Liver (tissue), 9 donors: ENCODE measurements around the gene MTMR2. TPM values are rescaled to one million over a fixed set of nuclear protein-coding genes. Genes with fewer than 3 reads are reported as not detected.

Experiments used
- DNase-seq: peaks from one replicate; pipeline ENCODE4 v3.0.0-alpha.2; 2017; ENCODE audit warnings: low spot score
- H3K27ac ChIP-seq, 2 donors: one replicate each; pipeline ENCODE4 v1.7.0; 2013; ENCODE audit warnings: inconsistent platforms in 2 of 2, low read length in 2 of 2, control low read depth in 1 of 2, low read depth in 1 of 2, mild to moderate bottlenecking in 1 of 2
- H3K27me3 ChIP-seq, 4 donors: one replicate each; pipeline versions ENCODE4 v1.6.1 to v1.7.0; 2013; ENCODE audit warnings: low read length in 3 of 4, inconsistent platforms in 1 of 4, mild to moderate bottlenecking in 1 of 4, moderate library complexity in 1 of 4; ENCODE audit not compliant: control insufficient read depth in 4 of 4, insufficient read depth in 4 of 4
- H3K36me3 ChIP-seq, 4 donors: one replicate each; pipeline versions ENCODE4 v1.6.1 to v1.7.0; 2013; ENCODE audit warnings: low read length in 3 of 4, mild to moderate bottlenecking in 3 of 4, low read depth in 1 of 4, moderate library complexity in 1 of 4; ENCODE audit not compliant: control insufficient read depth in 4 of 4, insufficient read depth in 3 of 4
- H3K4me1 ChIP-seq, 4 donors: one replicate each; pipeline versions ENCODE4 v1.6.1 to v1.7.0; 2013; ENCODE audit warnings: low read length in 3 of 4, mild to moderate bottlenecking in 3 of 4, moderate library complexity in 1 of 4; ENCODE audit not compliant: control insufficient read depth in 4 of 4, insufficient read depth in 4 of 4
- H3K4me3 ChIP-seq, 3 donors: one replicate each; pipeline versions ENCODE4 v1.6.1 to v1.7.0; 2013; ENCODE audit warnings: low read length in 3 of 3, control low read depth in 1 of 3, low read depth in 1 of 3, mild to moderate bottlenecking in 1 of 3
- H3K9ac ChIP-seq, 2 donors: one replicate each; pipeline ENCODE4 v1.7.0; 2013; ENCODE audit warnings: low read length in 2 of 2, mild to moderate bottlenecking in 2 of 2, moderate library complexity in 2 of 2, control low read depth in 1 of 2, low read depth in 1 of 2
- H3K9me3 ChIP-seq, 4 donors: one replicate each; pipeline versions ENCODE4 v1.6.1 to v1.7.0; 2013; ENCODE audit warnings: low read length in 3 of 4; ENCODE audit not compliant: control insufficient read depth in 4 of 4
- ATF3 ChIP-seq: IDR thresholded peaks from 2 replicates; pipeline ENCODE4 v1.6.1; 2016; ENCODE audit warnings: antibody characterized with exemption
- CTCF ChIP-seq: fragments of 150-350 bp; IDR thresholded peaks from 2 replicates; pipeline ENCODE4 v1.5.1; 2017; ENCODE audit warnings: improper control_type of control experiment, low read depth, low read length; ENCODE audit not compliant: missing input control
- EGR1 ChIP-seq, 2 donors: IDR thresholded peaks; 2 replicates each; pipeline ENCODE4 v1.6.1; 2016 to 2018; ENCODE audit warnings: antibody characterized with exemption in 2 of 2, low read depth in 2 of 2
- FOXA1 ChIP-seq: IDR thresholded peaks from 2 replicates; pipeline ENCODE4 v1.6.1; 2016; ENCODE audit warnings: antibody characterized with exemption
- FOXA2 ChIP-seq: IDR thresholded peaks from 2 replicates; pipeline ENCODE4 v1.6.1; 2016; ENCODE audit warnings: antibody characterized with exemption
- GABPA ChIP-seq, 2 donors: IDR thresholded peaks in 1 of 2; conservative IDR thresholded peaks in 1 of 2; 2 replicates each; pipeline ENCODE4 v1.6.1; 2016; ENCODE audit warnings: antibody characterized with exemption in 2 of 2, mild to moderate bottlenecking in 1 of 2, moderate library complexity in 1 of 2
- HNF4G ChIP-seq: IDR thresholded peaks from 2 replicates; pipeline ENCODE4 v1.6.1; 2016; ENCODE audit warnings: antibody characterized with exemption
- JUND ChIP-seq, 2 donors: IDR thresholded peaks; 2 replicates each; pipeline ENCODE4 v1.6.1; 2016; ENCODE audit warnings: antibody characterized with exemption in 2 of 2
- MAX ChIP-seq: IDR thresholded peaks from 2 replicates; pipeline ENCODE4 v1.6.1; 2016; ENCODE audit warnings: antibody characterized with exemption
- NR2F2 ChIP-seq: IDR thresholded peaks from 2 replicates; pipeline ENCODE4 v1.6.1; 2016; ENCODE audit warnings: antibody characterized with exemption
- RAD21 ChIP-seq, 2 donors: IDR thresholded peaks; 2 replicates each; pipeline ENCODE4 v1.6.1; 2016; ENCODE audit warnings: antibody characterized with exemption in 2 of 2, mild to moderate bottlenecking in 2 of 2
- REST ChIP-seq: IDR thresholded peaks from 2 replicates; pipeline ENCODE4 v1.6.1; 2016; ENCODE audit warnings: antibody characterized with exemption, mild to moderate bottlenecking
- RXRA ChIP-seq, 2 donors: IDR thresholded peaks; 2 replicates each; pipeline ENCODE4 v1.6.1; 2017 to 2018; ENCODE audit warnings: antibody characterized with exemption in 2 of 2, mild to moderate bottlenecking in 1 of 2
- SP1 ChIP-seq: IDR thresholded peaks from 2 replicates; pipeline ENCODE4 v1.6.1; 2018; ENCODE audit warnings: antibody characterized with exemption, mild to moderate bottlenecking
- TAF1 ChIP-seq: conservative IDR thresholded peaks from 2 replicates; pipeline ENCODE4 v1.6.1; 2016; ENCODE audit warnings: antibody characterized with exemption, mild to moderate bottlenecking
- YY1 ChIP-seq: IDR thresholded peaks from 2 replicates; pipeline ENCODE4 v1.6.1; 2016; ENCODE audit warnings: antibody characterized with exemption, mild to moderate bottlenecking
- ZBTB33 ChIP-seq: IDR thresholded peaks from 2 replicates; pipeline ENCODE4 v1.6.1; 2016; ENCODE audit warnings: antibody characterized with exemption
- WGBS: extraction: QIAGEN DNeasy Blood & Tissue Kit; methylation state at CpG from one replicate; pipeline ENCODE4 v1.1.7; 2013; 5-methylcytosine and 5-hydroxymethylcytosine counted together
- polyA plus RNA-seq, 2 donors: library from polyadenylated mRNA; stranded (reverse) in 1 of 2; unstranded in 1 of 2; fragments of 200-250 nt in 1 of 2; fragments of >200 nt in 1 of 2; fragmentation: Nextera tagmentation in 1 of 2; extraction: Ambion mirVana in 1 of 2; gene quantifications; one replicate each; pipeline versions ENCODE4 v1.2.1 to v1.2.3, GENCODE V29; 2013 to 2015
- total RNA-seq, 2 donors: library from RNA; depleted of rRNA; stranded (reverse); fragments of >200 nt; gene quantifications; one replicate each; pipeline ENCODE4 v1.2.3, GENCODE V29; 2014
- donor health status: healthy.
- donor health status: healthy.
- donor health status: healthy.
- donor health status: healthy.
- donor health status: healthy.

The MTMR2 gene
- total and polyA plus RNA-seq, 4 donors = 2.0 to 9.5 (median 3.1) TPM

GRCh38 chr11:95920460-95921105 lies 3.3 kb downstream of the MTMR2 start:
- Histone ChIP-seq H3K9me3 (no peaks in the 10 kb centered on the region), H3K27me3 (no peaks in the 10 kb centered on the region), H3K4me1 (peaks cover 0 to 13% (median 10%) of the 10 kb centered on the region in 4 donors), H3K4me3 (no peak overlapping the region), H3K9ac (no peak overlapping the region), H3K27ac (no peak overlapping the region), H3K36me3 (no peaks in the 10 kb centered on the region)
- TF ChIP-seq NR2F2 (no peak), YY1 (no peak), EGR1 (IDR thresholded peaks at IDR 0.05; ENCODE audit: low read depth in 2 of 2) (no peak), FOXA1 (no peak), GABPA (IDR thresholded peaks at IDR 0.05 in 1 of 2, conservative IDR thresholded peaks at IDR 0.05 in 1 of 2) (no peak), ZBTB33 (no peak), RXRA (IDR thresholded peaks at IDR 0.05) (no peak), JUND (IDR thresholded peaks at IDR 0.05) (no peak), CTCF (no peak), HNF4G (no peak), MAX (no peak), TAF1 (no peak), RAD21 (IDR thresholded peaks at IDR 0.05) (no peak)
- no peak for DNase-seq
- 93% methylated on average over 3 of the region's 3 CpGs for WGBS

- Histone ChIP-seq H3K4me1 (peaks cover 1 to 13% (median 9%) of the 10 kb centered on the region in 4 donors), H3K36me3 (no peaks in the 10 kb centered on the region), H3K27me3 (no peaks in the 10 kb centered on the region), H3K9ac (no peak overlapping the region), H3K9me3 (no peaks in the 10 kb centered on the region), H3K27ac (no peak overlapping the region), H3K4me3 (no peak overlapping the region)
- no peak for DNase-seq
- WGBS = 94% methylated on average over 3 of the region's 3 CpGs
- TF ChIP-seq TAF1 = no peak
- no peak for TF ChIP-seq EGR1 (IDR thresholded peaks at IDR 0.05; ENCODE audit: low read depth in 2 of 2)
- TF ChIP-seq SP1 = no peak
- no peak for TF ChIP-seq ATF3
- no peak for TF ChIP-seq YY1
- TF ChIP-seq RXRA (IDR thresholded peaks at IDR 0.05) = no peak
- TF ChIP-seq GABPA (IDR thresholded peaks at IDR 0.05 in 1 of 2, conservative IDR thresholded peaks at IDR 0.05 in 1 of 2) = no peak
- no peak for TF ChIP-seq FOXA2
- TF ChIP-seq ZBTB33 = no peak
- TF ChIP-seq RAD21 (IDR thresholded peaks at IDR 0.05) = no peak
- TF ChIP-seq CTCF = no peak
- no peak for TF ChIP-seq JUND (IDR thresholded peaks at IDR 0.05)
- TF ChIP-seq MAX = no peak
- TF ChIP-seq REST = no peak
Measured at GRCh38 chr11:95919514-95919913, 4.4 kb downstream of the MTMR2 start.
